GM18499 (cell line): ENCODE results near the gene VAMP2.

Experiments used
- ATAC-seq: cut with Tn5 transposase; IDR thresholded peaks from one replicate; pipeline ENCODE4 v1.9.1; 2021; ENCODE audit warnings: moderate number of reproducible peaks; ENCODE audit not compliant: insufficient read depth, unreplicated experiment

The VAMP2 gene

DNA sequence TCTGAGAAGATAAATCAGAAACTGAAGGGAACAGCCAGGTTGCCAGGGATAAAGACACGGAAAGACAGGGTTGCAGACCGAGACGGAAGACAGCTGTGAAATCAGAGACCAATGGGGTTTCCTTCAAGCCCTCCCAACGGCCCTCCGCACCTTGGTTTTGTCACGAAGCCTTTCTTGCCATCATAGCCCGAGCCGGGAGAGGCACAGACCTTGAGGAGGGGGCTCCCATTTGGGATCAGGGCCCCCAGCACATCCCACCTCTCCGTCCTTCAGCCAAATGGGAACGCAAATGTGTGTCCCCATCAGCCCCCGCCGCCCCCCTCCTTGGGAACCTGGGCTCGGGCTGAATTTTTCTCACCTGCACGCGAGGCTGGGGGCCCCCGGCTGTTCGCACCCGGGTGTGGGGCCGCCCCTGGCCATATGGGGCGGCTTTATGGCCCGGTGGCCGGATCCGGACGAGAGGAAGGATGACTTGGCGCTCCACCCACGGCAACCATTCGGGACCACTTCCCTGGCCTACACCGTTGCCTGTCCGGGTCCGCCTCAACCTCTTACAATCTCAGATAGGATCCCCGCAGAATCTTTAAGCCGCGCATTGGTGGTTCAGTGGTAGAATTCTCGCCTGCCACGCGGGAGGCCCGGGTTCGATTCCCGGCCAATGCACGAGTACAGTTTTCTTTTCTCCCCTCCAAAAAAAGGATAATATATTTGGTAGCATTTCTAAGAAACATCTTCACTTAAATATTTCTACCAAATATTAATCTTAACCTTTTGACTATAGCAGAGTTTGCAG is 37.4 kb downstream of the VAMP2 start:
- no peak for ATAC-seq

DNA sequence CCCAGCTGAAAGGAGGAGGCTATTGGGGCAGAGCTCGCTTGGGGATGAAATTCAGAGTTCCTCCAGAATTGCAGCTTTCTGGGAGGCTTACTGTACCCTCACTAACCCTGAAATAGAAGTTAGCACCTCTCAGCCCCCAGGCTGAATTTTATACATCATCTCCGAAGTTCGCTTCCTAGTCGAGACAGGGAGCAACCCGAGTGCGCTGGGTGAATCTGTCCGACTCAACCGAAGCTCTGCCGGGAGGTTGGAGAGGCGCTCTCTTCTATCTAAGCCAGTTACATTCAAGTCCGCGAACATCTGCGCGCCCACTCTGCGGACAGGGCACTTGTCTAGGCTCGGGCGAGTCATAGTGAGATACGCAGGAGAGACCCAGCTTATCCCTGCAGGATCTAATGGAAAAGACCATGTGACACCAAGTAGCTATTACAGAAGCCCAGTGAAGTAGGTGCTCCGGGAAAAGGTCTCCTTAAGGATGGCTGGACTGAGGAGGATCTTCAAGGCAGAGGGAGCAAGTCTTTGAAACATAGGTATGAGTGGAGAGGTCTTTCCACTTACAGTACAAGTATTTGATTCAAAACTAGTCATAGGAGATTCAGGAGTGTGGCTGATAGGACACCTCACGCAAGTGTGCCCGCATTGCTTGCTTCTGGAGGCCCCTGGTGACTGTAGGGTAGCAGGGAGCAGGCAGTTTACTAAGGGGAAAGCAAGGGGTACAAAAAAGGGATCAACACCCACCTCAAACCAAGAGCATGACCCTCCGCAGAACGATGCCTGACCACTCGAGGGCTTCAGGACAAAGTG is 38.2 kb downstream of the VAMP2 start:
- ATAC-seq: no peak

DNA sequence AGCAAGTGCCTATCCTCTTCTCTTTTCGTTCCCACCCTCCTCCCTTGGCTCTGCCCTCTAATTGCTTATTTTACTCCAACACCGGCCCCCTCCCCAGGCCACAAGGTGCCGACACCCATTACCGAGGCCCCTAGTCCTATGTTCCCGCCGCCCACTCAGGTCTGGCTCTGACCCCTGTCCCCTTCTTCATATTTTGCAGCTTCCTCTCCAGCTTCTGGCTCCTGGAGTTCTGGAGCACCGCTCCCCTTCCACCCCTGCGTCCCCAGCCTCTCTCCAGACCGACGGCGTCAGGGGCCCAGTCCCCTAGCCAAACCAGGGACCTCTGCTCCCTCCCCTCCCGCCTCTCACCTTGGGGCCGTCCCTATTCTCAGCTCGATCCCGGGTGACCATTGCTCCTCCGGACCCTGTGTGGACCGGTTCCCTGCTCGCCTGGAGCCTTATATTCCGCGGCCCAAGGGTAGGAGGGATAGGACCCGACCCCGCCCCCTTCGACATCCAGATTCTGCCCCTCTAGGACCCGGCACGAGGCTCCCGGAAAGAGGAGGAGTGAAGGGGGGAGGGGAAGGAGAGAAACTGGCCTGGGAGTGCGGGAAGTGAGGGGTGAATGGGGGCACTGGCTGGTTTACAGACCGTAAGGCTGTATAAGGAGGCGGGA is 38.9 kb downstream of the VAMP2 start, which contains the start of gene HES7:
HES7 (minus strand) TSS at position 412 of the 655 bp plus-strand sequence; CDS start at position 390, 22 bp downstream.
- no peak for ATAC-seq

DNA sequence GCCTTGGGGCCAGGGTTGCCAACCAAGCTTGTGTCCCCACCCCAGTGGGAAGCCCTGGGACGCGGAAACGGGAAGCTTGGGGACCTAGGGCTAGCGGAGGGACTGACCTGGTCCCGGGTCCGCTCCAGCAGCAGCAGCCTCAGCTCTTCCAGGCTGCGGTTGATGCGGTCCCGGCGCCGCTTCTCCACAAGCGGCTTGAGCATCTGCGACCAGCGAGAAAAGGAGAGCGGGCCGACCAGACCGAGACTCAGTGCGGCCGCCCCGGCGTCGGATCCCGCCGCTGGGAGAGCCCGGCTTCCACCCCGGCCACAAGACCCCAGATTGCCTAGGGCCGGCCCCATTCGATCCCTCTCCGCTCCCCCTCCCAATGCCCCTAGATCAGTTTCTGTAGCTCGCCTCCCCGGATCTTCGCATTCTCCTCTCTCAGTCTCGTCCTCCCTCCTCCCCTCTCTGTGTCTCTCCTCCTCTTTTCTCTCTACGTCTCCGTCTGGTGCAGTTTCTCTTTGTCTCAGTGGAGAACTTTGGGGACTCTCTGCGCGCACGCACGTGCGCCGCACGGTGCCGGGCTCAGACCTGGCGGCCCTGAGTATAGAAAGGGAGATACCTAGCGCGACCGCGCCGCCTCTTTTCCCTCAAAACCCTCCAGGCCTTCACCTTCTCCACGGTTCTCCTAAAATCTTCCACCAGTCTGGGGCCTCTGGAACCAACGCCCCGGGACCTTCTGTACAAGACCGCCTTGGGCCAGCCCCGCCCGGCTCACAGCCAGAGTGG is 39.6 kb downstream of the VAMP2 start:
- ATAC-seq: no peak

DNA sequence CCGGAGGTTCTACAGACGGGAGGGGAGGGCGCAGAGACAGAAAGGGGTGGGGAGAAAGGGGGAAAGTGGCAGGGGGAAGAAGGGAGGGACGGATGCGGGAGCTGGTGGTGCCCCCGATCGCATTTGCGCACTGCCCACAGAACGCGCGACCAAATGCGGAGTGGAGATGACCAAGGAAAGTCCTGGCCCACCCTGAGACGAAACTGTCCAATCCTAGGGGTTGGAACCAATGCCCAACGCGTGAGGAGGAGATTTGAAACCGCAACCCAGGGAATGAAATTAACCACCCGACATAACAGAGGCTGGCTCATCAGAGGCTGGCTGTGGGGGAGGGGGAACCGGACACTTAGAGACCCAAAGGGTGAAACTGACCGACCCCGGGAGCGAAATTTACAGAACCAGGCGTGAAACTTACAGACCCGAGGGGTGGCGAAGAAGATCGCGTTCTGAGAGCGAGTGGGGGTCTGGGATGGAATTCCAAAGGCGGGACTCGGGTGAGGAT is 40.3 kb downstream of the VAMP2 start:
- ATAC-seq: no peak

DNA sequence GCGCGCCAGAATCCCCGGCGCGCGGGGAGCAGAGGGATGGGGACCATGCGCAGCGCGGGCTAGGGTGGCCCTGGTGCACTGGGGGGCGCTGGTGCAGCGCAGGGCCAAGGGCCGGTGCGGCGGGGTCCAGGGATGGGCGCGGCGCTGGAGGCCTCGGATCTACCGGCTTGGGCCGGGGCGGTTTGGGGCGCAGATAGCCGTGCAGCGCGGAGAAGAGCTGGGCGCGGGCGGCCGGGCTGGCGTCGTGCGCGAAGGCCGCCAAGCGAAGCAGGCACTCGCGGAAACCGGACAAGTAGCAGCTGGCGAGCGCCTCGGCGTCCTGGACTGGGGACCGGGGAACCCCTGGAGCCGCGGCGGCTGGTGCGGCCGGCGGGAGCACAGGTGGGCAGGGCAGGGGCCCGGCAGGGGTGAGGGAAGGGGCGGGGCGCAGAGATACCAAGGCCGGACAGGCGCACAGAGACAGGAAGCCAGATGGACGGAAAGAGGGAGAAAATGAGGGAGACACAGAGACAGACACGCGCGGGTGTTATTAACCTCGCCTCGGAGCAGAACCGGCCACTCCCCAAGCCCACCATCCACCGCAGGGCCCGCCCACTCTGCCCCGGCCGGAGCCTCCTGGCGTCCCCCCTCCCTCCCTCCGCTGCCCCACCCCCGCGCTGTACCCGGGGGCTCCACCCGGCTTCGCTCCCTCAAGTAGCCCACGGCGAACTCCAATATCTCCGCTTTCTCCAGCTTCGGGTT is 40.9 kb downstream of the VAMP2 start:
- no peak for ATAC-seq

DNA sequence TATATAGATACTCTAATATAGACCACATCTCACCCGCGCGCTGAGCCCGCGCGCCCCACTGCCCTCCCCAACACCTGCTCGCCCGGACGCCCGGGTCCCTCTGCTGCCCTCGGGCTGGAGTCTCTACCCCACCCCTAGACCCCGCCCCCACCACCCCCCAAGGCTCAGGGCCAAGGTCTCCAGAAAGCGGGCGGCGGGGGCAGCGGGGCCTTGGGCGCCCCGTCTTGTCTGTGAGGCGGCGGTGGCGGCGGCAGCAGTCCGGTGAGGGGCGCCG is 41.4 kb downstream of the VAMP2 start:
- no peak for ATAC-seq

DNA sequence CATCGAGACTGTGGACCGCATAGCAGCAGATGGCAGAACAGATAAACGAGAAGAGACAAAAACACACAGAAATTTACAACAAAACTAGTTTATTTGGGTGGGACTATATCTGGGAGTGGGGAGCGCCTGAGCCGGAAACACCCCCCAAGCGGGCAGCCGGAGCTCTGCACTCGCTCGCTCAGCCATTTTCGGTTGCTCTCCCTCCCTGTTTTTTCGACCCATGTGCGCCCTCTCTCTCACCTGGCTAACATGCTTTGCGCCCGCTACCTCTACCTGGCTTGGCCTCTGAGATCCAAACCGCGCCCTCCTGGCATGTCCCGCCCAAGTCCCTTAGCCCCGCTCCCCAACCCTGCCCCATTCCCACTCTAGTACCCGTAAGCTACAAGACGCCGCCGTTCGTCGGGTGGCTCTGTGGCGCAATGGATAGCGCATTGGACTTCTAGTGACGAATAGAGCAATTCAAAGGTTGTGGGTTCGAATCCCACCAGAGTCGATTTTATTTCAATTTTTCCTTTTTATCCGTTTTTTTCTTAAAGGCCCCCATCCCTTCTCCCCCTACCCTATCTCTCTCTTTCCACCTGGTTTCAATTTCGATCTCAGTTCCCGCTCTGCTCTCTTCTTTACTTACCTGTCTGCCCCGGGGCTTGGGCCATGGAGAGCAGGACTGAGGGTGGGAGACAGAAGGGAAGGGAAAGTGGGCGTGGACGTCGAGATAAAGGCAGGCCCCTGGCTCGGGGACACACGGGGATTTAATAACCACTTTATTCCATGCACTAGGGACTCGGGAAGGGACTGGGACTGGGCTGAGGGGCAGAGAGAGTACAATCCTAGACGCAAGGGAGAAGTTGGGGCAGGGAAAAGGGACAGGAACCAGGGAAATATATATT is 42.0 kb downstream of the VAMP2 start:
- no peak for ATAC-seq

DNA sequence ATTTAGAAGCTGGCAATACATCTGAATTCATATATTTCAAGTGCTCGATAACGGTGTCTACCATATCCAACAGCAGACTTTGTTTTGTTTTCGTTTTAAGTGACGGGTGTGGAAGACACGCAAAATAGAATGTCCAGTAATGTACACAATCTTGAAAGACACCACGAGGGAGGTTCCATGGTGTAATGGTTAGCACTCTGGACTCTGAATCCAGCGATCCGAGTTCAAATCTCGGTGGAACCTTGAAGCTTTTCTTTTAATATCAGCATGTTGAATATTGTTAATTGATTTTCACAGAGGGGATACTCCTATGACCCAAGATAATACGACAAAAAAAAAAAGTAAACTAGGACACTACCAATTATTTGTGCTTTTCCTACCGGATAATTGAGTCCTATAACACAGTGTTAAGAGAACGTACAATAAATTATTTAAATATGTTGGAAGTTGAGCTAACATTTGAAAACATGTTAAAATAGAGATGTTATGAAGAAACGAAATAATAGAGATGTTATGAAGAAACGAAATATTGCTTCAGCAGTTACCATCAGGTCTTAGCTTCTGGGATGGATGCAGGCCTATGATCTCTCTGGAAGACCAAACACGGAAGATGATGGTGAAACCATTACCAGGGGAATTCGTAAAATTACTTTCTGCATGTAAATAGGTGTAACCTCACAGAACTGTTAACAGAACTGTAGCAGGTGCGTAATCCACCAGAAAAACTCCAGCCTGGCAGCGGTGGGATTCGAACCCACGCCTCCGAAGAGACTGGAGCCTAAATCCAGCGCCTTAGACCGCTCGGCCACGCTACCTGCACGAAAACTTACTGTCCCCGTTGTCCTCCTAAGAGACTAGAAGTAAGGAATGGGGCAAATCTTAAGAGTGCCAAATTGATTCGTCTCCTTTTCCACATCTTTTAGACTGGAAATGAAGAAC is 42.9 kb downstream of the VAMP2 start:
- no peak for ATAC-seq

DNA sequence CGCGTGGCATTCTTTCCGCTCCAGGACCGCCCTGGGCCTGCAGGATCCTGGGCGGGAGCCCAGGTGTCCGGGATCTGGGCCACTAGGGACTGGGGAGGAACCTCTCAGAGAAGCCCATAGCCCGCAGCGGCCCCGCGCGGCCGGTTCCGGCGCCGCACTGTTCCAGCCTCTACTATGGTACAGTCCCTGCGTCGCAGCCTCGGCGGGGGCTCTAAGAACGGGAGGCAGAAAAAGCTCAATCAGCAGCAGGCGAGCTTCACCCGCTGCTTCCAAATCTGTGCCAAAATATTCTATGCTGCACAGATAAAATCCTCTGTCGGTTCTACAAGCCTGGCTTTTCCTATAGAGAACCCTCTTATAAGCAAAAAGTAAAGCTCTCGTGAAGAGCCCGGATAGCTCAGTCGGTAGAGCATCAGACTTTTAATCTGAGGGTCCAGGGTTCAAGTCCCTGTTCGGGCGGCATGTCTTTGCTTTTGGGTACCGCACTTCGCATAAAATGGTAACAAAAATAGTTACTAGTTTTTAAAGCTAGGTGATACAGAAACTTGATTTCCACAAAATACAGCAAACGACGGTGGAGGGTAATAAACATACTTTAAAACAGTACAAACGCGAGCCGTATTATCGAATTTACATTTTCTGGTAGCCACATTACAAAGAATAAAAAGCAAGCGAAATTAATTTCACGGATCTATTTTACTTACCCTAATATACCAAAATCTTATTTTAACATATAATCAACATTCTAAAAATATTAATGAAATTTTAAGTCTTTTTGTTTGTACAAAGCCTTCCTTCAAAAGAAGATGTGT is 43.8 kb downstream of the VAMP2 start:
- ATAC-seq: no peak

DNA sequence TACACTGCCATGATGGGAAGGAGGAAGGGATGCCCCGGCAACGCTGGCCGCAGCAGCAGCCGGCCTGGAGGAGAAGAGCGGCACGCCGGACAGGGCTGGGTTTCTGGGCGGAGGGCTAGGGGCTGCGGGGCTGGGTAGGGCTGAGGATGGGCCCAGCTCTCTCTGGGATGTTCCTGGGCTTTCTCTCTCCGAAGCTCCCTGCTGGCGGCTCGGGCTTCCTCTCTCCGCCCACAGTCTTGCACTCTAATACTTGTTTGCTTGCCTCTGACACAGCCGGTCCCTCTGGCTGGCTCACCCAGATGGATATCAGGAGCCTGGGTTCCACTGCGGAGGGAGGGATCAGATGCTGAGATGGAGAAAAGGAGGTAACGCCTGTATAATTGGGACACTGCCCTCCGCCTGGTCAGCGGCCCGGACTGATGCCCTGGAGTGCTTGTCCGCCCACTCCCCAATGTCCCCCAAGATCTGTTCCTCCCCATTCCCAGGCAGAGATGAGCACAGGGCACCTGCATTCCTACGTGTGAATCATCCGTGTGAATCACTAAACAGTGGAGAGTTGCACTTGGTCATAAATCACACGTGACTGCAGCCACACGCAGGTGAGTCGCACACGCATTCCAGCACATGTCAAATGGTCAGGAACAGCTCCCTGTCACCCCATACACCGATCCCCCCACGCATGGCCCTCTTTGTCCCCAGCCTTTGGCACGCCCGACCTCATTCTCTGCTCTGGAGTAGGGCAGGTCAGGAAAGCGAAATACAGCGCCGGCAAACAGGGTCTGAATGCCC is 44.6 kb downstream of the VAMP2 start, which contains the start of gene ALOXE3:
ALOXE3 (minus strand) TSS at position 535 of the 789 bp plus-strand sequence; CDS start at position 11, 524 bp downstream.
- ATAC-seq: no peak

DNA sequence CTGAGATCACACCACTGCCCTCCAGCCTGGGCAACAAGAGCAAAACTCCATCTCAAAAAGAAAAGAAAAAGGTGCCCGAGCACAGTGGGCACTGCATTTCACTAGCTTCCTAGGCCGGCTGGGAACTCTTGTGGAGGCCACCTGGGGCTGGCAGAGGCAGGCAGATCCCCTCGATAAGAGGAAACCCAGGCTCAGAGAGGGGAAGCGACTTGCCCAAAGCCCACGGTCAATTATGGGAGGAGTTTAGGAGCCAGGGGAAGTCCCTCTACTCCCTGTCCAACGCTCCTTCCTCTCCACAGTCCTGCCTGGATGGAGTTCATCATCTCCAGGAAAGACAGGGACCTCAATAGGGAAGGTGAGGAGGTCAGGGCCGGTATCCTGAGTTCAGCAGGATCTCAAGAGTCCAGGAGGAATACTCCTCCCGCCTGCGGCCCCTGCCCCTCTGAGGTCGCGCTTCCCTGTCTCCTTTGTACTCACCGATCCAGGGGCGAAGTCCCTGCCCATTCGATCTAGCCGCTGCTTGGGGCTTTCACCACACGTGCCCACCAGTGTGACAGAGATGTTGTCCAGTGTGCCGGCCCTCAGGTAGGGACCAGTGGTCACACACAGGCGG is 45.3 kb downstream of the VAMP2 start:
- no peak for ATAC-seq

DNA sequence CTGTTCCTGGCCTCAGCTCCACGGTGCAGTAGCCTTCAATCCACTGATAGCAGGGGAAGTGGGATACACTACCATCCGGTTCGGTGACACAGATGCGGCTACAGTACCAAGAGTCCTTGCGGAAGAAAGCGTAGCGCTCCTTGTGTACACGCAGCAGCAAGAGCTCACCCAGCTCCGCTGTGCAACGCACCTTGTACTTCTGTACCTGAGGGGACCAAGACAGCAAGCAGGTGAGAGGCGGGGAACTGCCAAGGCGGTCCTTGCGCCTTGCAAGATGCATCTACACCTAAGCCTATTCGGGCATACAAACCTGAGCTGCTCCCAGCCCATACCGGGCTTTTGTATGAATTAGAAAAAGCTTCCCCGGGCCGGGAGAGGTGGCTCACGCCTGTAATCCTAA is 46.0 kb downstream of the VAMP2 start:
- no peak for ATAC-seq

DNA sequence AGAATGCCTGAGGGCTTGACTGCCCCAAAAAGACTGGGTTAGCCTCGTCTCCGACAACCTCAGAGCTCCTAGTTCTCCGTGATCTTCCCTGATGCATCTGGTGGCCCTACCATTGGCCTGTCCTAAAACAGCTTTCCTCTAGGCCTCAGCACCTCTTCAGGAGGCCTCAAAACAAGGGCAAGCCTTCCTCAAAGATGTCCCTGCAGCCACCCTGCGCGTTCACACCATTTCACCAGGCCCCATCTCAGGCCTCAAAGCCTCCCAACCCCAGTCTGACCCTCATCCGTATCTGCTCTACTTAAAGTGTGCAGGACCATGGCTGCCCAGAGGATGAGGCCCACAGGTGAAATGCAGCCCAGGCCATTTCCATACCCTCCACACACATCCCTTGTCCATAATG is 51.8 kb downstream of the VAMP2 start:
- no peak for ATAC-seq

DNA sequence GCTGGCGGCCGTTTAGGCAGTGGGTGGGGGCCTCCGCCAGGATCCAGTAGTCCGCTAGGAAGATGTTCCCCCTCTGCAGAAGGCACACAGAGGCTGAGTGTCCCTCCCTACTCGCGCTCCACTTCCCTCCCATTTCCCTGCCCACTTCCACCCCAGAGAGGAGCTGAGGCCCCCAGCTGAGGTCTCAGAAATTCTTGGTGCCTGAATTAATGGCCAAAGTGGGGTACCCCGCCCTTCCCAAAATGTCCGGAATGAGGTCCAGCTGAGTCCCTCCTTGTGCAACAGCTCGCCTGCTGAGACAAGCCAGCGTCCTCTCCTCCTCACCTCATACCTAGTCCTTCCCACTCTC is 52.3 kb downstream of the VAMP2 start:
- no peak for ATAC-seq
